ENCODE measurements around the gene CCDC188. TPM values are rescaled to one million over a fixed set of nuclear protein-coding genes. Genes with fewer than 3 reads are reported as not detected.

CCDC188 gene
- total and polyA plus RNA-seq, 4 donors: not detected

DNA sequence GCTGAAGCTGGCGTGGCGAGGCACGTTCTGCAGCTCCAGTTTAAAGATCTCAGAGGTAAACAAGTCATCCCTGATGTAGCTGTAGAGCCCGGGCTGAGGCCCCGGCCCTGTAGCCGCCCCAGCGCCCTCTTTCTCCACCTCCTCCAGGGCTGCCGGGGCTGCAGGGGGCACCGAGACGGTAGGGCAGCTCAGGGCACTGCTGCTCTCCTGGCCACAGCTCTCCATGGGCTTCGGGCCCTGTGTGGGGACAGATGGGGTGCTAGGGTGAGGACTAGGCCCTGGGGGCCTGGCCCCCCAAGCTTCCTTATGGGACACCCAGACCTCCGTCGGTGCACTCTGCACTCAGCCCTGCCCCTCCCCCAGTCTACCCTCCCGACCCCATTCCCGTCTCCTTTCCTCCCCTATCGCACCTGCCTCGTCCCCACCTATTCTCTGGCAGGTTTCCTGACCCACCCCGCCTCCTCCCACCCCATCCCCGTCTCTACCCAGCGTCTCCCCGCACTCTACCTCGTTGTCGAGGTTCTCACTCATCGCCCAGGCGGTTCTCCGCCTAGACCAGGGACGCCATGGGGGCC lies 34.4 kb downstream of the CCDC188 start:
- no peak for DNase-seq (ENCODE audit: low spot score)
- Histone ChIP-seq H3K4me1 (ENCODE audit: control insufficient read depth in 4 of 4, insufficient read depth in 4 of 4, low read length in 3 of 4) (peaks cover 10 to 57% (median 36%) of the 10 kb centered on the region in 4 donors), H3K36me3 (ENCODE audit: control insufficient read depth in 4 of 4, insufficient read depth in 3 of 4, low read depth in 1 of 4, low read length in 3 of 4) (peaks cover 26 to 49% (median 32%) of the 10 kb centered on the region in 4 donors)

DNA sequence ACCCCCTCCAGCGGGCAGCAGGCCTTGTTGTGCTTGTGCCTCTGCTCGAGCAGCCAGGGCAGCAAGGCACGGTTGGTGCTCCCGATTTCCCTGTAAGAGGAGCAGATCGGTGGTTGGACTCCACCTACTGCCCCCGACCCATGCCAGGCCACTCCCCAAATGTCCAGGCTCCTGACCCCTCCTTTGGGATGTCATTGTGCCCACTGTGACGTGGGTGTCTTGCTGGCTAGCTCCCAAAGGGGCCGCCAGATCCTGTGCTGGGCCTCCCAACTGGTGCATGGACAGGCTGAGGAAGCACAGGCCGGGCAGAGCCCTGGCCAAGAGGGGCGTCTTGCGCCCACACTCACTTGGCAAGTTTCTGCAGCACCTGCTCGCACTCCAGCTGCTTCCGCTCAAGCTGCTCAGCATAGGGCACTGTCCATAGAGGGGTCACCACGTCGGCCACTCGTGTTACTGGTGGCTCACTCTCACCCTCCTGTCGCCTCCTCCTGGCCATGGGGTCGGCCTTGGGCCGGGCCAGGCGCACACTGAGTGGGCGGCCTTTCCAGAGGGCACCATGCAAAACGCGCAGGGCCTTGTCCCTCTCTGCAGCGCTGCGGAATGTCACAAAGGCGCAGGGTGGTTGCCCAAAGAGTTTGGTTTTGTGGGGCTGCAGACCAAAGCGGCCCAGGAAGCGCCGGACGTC lies 35.0 kb downstream of the CCDC188 start, which contains the start of gene RANBP1:
RANBP1 (plus strand) TSS at position 414 of the 685 bp plus-strand sequence; CDS start at position 495, 81 bp downstream.
- peaks cover 26 to 52% (median 37%) of the 10 kb centered on the region in 4 donors for H3K36me3 ChIP-seq (ENCODE audit: control insufficient read depth in 4 of 4, insufficient read depth in 3 of 4, low read depth in 1 of 4, low read length in 3 of 4)
- H3K4me3 ChIP-seq (ENCODE audit: low read depth in 1 of 3, low read length in 3 of 3): peak within 1 kb of the TSS; percentile 63 to 98 (median 83)
- H3K9me3 ChIP-seq (ENCODE audit: control insufficient read depth in 4 of 4, low read length in 3 of 4): no peaks in the 10 kb centered on the region
- peak within 1 kb of the TSS; percentile 84 to 92 for H3K27ac ChIP-seq (ENCODE audit: low read depth in 1 of 2, low read length in 2 of 2)
- no peaks in the 10 kb centered on the region for H3K27me3 ChIP-seq (ENCODE audit: control insufficient read depth in 4 of 4, insufficient read depth in 4 of 4, low read length in 3 of 4)
- H3K9ac ChIP-seq (ENCODE audit: low read depth in 1 of 2, low read length in 2 of 2): peak within 1 kb of the TSS; percentile 86 to 93
- 41% methylated on average over 30 of the region's 30 CpGs for WGBS
- no peak for DNase-seq (ENCODE audit: low spot score)
- peaks cover 10 to 57% (median 36%) of the 10 kb centered on the region in 4 donors for H3K4me1 ChIP-seq (ENCODE audit: control insufficient read depth in 4 of 4, insufficient read depth in 4 of 4, low read length in 3 of 4)
- TF ChIP-seq YY1 (IDR thresholded peaks at IDR 0.05) (no peak), GABPA (IDR thresholded peaks at IDR 0.05 in 1 of 2, conservative IDR thresholded peaks at IDR 0.05 in 1 of 2) (no peak), HNF4A (conservative IDR thresholded peaks at IDR 0.05) (no peak), NR2F2 (IDR thresholded peaks at IDR 0.05) (no peak), FOXA1 (IDR thresholded peaks at IDR 0.05) (no peak), RXRA (IDR thresholded peaks at IDR 0.05) (no peak), FOXA2 (IDR thresholded peaks at IDR 0.05) (no peak), EGR1 (IDR thresholded peaks at IDR 0.05; ENCODE audit: low read depth in 2 of 2) (no peak)
- TF ChIP-seq, protein P1, sequence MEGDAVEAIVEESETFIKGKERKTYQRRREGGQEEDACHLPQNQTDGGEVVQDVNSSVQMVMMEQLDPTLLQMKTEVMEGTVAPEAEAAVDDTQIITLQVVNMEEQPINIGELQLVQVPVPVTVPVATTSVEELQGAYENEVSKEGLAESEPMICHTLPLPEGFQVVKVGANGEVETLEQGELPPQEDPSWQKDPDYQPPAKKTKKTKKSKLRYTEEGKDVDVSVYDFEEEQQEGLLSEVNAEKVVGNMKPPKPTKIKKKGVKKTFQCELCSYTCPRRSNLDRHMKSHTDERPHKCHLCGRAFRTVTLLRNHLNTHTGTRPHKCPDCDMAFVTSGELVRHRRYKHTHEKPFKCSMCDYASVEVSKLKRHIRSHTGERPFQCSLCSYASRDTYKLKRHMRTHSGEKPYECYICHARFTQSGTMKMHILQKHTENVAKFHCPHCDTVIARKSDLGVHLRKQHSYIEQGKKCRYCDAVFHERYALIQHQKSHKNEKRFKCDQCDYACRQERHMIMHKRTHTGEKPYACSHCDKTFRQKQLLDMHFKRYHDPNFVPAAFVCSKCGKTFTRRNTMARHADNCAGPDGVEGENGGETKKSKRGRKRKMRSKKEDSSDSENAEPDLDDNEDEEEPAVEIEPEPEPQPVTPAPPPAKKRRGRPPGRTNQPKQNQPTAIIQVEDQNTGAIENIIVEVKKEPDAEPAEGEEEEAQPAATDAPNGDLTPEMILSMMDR (IDR thresholded peaks at IDR 0.05; ENCODE audit: low read depth, low read length, missing input control): no peak
- TF ChIP-seq, protein P2, sequence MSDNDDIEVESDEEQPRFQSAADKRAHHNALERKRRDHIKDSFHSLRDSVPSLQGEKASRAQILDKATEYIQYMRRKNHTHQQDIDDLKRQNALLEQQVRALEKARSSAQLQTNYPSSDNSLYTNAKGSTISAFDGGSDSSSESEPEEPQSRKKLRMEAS (IDR thresholded peaks at IDR 0.05): no peak
- TF ChIP-seq, protein P3, sequence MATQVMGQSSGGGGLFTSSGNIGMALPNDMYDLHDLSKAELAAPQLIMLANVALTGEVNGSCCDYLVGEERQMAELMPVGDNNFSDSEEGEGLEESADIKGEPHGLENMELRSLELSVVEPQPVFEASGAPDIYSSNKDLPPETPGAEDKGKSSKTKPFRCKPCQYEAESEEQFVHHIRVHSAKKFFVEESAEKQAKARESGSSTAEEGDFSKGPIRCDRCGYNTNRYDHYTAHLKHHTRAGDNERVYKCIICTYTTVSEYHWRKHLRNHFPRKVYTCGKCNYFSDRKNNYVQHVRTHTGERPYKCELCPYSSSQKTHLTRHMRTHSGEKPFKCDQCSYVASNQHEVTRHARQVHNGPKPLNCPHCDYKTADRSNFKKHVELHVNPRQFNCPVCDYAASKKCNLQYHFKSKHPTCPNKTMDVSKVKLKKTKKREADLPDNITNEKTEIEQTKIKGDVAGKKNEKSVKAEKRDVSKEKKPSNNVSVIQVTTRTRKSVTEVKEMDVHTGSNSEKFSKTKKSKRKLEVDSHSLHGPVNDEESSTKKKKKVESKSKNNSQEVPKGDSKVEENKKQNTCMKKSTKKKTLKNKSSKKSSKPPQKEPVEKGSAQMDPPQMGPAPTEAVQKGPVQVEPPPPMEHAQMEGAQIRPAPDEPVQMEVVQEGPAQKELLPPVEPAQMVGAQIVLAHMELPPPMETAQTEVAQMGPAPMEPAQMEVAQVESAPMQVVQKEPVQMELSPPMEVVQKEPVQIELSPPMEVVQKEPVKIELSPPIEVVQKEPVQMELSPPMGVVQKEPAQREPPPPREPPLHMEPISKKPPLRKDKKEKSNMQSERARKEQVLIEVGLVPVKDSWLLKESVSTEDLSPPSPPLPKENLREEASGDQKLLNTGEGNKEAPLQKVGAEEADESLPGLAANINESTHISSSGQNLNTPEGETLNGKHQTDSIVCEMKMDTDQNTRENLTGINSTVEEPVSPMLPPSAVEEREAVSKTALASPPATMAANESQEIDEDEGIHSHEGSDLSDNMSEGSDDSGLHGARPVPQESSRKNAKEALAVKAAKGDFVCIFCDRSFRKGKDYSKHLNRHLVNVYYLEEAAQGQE (IDR thresholded peaks at IDR 0.05): no peak

More for the DNA sequence above, 34.4 kb downstream of the CCDC188 start:
- H3K27ac ChIP-seq (ENCODE audit: low read depth in 1 of 2, low read length in 2 of 2): peak overlapping the region; percentile 84 to 92
- no peak for TF ChIP-seq FOXA1 (IDR thresholded peaks at IDR 0.05)
- TF ChIP-seq HNF4A (conservative IDR thresholded peaks at IDR 0.05): no peak
- no peak for TF ChIP-seq JUND (IDR thresholded peaks at IDR 0.05)
- TF ChIP-seq, protein P2 (IDR thresholded peaks at IDR 0.05): no peak
- TF ChIP-seq, protein P3 (IDR thresholded peaks at IDR 0.05): no peak
- TF ChIP-seq, protein P4, sequence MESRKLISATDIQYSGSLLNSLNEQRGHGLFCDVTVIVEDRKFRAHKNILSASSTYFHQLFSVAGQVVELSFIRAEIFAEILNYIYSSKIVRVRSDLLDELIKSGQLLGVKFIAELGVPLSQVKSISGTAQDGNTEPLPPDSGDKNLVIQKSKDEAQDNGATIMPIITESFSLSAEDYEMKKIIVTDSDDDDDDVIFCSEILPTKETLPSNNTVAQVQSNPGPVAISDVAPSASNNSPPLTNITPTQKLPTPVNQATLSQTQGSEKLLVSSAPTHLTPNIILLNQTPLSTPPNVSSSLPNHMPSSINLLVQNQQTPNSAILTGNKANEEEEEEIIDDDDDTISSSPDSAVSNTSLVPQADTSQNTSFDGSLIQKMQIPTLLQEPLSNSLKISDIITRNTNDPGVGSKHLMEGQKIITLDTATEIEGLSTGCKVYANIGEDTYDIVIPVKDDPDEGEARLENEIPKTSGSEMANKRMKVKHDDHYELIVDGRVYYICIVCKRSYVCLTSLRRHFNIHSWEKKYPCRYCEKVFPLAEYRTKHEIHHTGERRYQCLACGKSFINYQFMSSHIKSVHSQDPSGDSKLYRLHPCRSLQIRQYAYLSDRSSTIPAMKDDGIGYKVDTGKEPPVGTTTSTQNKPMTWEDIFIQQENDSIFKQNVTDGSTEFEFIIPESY (IDR thresholded peaks at IDR 0.05): no peak
- no peak for TF ChIP-seq RAD21 (IDR thresholded peaks at IDR 0.05)
- TF ChIP-seq TAF1 (conservative IDR thresholded peaks at IDR 0.05): no peak
- TF ChIP-seq EGR1 (IDR thresholded peaks at IDR 0.05; ENCODE audit: low read depth in 2 of 2): no peak
- TF ChIP-seq HNF4G (IDR thresholded peaks at IDR 0.05): no peak
- TF ChIP-seq RXRA (IDR thresholded peaks at IDR 0.05): no peak
- peak overlapping the region; percentile 63 to 98 (median 83) for H3K4me3 ChIP-seq (ENCODE audit: low read depth in 1 of 3, low read length in 3 of 3)
- H3K9me3 ChIP-seq (ENCODE audit: control insufficient read depth in 4 of 4, low read length in 3 of 4): no peaks in the 10 kb centered on the region
- peak overlapping the region; percentile 86 to 93 for H3K9ac ChIP-seq (ENCODE audit: low read depth in 1 of 2, low read length in 2 of 2)
- H3K27me3 ChIP-seq (ENCODE audit: control insufficient read depth in 4 of 4, insufficient read depth in 4 of 4, low read length in 3 of 4): no peaks in the 10 kb centered on the region
- 6% methylated on average over 27 of the region's 27 CpGs for WGBS

Data from liver (tissue), 9 donors.